HTERT RPE-1 (cell line): ENCODE data around the gene SHQ1.
"Not testable (repeated sequence)": the region's sequence is repeated elsewhere in the genome, so short reads cannot be mapped to it uniquely, and the experiment has no call there.

ENCODE experiments used
- in situ Hi-C: fragments of 300-500 bp; cut with MboI; formaldehyde crosslinking; loops from 4 replicates; pipeline ENCODE4 v1.14.3; 2020; ENCODE audit warnings: low sequenced_read_pairs

The SHQ1 gene

DNA sequence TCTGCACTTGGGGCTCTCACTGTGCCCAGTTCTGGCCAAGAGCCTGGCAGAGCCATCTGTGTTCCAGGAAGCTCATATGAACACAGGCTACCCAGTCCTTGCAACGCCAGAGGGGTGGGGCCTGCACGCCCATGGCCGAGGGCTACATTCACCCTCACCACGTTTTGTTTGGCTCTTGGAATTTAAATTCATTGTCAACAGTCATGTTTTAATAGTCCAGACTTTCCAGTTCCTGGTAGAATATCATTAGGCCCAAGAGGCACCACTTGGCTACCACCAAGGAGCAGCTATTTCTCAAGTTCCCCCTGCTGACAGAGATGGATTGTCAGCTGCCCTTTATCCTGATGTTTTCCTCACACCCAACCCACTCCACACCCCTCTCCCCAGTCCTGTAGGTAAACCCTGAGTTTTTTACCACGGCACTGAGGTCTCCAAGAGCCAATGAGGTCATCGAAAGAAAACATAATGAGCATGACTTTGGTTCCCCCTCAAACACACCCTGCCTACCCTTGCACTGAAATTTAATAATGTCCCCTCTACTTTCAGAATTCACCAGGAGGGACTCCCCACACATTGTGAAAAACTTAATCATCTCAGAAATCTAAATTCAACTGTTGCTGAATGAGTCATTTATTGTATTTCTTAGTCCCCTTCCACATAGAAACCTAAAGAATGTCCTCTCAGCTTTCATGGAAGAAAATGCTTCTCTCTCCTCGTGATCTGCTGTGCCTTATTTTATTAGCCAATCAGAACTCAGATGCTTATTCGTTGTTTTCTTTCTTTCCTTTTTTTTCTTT is 125.1 kb downstream of the SHQ1 start:
- in situ Hi-C loops, result no loop called here

DNA sequence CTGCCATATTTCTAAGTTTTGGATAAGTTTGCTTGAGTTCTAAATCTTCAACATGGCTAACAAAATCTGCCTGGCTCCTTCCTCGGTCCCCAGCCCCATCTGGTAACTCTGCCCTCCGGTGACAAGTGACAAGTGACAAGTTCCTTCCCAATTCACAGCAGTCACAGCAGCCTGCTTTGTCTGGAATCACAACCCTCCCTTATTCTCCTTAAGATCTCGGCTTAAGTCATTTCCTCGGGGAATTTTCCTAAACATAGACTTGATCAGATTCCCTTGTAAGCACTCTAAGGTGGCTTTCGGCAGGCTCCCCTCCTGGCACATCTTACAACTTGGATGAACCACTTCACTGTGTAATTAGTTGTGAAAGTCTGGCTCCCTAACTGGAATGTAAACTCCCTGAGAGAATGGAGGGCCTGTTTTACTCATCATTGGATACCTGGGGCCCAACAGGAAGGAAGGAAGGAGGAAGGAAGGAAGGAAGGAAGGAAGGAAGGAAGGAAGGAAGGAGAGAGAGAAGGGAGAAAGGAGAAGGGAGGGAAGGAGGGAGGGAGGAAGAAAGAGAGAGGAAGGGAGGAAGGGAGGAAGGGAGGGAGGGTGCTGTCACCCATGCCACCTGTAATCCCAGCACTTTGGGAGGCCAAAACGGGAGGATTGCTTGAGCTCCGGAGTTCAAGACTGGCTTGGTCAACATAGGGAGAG is 126.4 kb downstream of the SHQ1 start:
- in situ Hi-C loops, result no loop called here

DNA sequence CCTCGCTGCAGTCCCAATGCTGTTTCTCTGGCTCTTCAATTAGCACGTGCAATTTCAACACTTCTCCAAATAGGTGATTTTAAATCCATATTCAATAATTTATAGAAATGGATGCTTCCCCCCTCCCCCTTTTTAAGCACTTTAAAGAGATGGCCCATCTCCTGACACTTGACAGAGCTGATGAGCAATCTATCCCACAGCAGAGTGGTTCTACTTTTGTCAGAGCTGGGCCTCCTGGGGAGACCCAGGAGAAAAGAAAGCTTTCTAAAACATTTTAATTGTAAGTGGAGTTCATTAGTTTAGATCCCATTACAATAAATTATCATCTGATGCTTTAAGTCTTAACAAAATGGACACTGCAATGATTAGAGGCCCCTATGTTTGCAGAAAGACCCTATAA is 127.7 kb downstream of the SHQ1 start:
- in situ Hi-C loops, result no loop called here

DNA sequence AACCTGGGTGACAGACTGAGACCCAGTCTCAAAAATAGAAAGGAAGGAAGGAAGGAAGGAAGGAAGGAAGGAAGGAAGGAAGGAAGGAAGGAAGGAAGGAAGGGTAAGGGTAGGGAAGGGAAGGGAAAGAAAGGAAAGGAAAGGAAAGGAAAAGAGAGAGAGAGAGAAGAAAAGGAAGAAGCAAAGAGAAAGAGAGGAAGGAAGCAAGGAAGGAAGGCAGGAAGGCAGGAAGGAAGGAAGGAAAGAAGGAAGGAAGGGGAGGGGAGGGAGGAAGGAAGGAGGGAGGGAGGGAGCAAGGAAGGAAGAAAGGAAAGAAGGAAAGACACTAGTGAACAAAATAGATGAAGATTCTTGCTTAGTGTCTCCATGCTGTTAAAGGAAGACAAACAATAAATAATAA is 129.1 kb downstream of the SHQ1 start:
- in situ Hi-C loops, result no loop called here

DNA sequence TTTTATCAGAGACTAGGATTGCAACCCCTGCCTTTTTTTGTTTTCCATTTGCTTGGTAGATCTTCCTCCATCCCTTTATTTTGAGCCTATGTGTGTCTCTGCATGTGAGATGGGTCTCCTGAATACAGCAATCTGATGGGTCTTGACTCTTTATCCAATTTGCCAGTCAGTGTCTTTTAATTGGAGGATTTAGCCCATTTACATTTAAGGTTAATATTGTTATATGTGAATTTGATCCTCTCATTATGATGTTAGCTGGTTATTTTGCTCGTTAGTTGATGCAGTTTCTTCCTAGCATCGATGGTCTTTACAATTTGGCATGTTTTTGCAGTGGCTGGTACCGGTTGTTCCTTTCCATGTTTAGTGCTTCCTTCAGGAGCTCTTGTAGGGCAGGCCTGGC is 134.1 kb downstream of the SHQ1 start:
- in situ Hi-C loops, result not testable (repeated sequence)

DNA sequence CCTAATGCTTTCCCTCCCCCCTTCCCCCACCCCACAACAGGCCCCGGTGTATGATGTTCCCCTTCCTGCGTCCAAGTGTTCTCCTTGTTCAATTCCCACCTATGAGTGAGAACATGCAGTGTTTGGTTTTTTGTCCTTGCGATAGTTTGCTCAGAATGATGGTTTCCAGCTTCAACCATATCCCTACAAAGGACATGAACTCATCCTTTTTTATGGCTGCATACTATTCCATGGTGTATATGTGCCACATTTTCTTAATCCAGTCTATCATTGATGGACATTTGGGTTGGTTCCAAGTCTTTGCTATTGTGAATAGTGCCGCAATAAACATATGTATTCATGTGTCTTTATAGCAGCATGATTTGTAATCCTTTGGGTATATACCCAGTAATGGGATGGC is 137.8 kb downstream of the SHQ1 start:
- in situ Hi-C loops, result not testable (repeated sequence)

DNA sequence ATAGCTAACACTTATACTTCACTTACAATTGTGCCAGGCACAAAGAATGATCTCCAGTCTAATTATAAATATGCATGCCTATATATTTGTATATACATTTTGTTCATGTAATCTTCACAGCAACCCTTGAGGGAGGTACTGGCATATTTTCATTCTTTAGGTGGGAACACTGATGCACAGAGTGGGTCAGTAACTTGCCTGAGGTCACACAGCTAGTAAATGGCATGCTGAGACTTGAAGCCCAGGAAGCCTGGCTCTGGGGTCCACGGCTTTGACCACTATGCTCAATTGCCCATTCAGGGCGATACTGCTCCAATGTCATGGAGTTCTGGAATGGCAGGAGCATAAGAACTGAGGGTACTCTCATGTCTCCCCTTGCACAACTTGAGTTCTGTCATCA is 139.8 kb downstream of the SHQ1 start:
- in situ Hi-C loops, result no loop called here

DNA sequence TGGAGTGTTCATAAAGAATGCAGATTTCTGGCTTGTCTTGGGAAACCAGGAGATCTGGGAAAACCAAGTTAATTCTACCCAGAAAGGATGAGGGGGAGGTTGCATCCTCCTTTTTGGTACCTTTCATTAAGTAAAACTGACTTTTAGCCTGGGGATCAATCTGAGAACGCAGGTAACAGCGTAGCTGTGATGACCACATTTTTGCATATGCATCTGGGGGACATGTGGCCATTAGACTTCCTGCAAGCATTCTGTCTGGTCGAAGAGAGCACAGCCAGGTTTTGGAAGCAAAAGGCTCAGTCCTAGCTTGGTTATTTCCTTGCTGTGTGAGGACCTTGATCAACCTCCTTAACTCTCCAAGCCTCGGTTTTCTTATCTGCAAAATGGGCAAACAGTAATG is 145.2 kb downstream of the SHQ1 start:
- in situ Hi-C loops, result no loop called here

DNA sequence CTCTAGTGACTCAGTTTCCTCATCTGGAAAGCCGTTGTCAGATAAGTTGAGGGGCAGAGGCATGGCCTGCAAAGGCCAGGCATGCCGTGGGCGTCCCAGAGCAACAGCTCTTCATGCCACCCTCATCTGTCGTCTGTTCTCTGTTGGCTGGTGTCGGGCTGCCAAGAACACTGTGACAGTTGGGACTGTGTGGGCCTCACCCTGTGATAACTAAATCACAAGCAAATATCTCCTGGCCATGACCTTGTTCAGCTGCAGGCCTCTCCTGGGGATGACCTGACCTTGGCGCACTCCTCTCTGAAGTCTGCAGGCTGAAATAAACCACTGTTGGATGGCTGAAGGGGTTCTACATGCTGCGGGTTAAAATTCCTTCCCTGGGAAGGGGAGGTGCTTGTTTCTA is 145.9 kb downstream of the SHQ1 start:
- in situ Hi-C loops, result no loop called here

DNA sequence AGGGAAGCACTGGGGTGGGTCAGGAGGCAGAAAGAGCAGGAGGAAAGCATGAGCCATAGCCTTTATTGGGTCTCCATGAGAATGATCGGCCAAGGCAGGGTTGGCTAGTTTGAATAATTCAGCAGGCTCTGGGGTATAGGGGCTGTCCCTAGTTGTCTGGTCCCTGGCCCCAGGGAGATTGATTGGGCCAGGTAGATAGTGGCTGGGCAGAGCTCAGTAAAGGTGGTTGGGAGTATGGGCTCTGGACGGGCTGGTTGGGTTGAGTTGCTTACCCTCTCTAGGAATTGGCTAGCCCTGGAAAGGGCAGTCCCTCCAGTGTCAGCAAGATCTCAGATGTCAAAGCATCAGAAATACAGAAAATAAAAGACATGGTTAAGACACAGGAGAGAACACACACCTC is 148.1 kb downstream of the SHQ1 start:
- in situ Hi-C loops, result no loop called here

DNA sequence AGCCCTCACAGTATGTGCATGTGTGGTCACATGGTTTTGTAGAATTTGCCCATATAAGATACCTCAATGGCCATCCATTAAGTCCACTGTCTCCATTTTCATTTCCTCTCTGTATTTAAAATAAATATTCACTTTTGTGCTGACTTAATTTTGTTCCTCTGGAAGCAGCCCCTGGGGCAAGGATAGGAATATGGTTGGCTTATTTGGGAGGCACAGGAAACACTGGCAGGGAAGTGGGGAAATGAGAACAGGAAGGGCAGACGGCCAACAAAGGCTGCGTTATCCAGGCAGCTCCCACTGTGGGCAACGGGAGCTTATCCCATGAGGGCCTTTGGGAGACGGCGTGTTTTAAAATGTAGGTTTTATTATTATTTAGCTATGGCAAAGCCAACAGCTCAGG is 148.6 kb downstream of the SHQ1 start:
- in situ Hi-C loops, result no loop called here
